Left ventricle myocardium inferior (tissue), 1 donor: Measurements from ENCODE around the gene NR6A1. TPM values are rescaled to one million over a fixed set of nuclear protein-coding genes. Genes with fewer than 3 reads are reported as not detected.

Experiments
- DNase-seq: peaks from one replicate; pipeline ENCODE4 v3.0.0-alpha.2; 2020
- H3K27ac ChIP-seq: fragments of 200-600 bp; replicated peaks from 2 replicates; pipeline ENCODE4 v1.8.0; 2021
- H3K27me3 ChIP-seq: fragments of 200-600 bp; 2 replicates; pipeline ENCODE4 v1.8.0; 2021; ENCODE audit warnings: low read depth
- H3K36me3 ChIP-seq: fragments of 200-600 bp; 2 replicates; pipeline ENCODE4 v1.8.0; 2021
- H3K4me1 ChIP-seq: fragments of 200-600 bp; 2 replicates; pipeline ENCODE4 v1.8.0; 2021
- H3K4me3 ChIP-seq: fragments of 200-600 bp; 2 replicates; pipeline ENCODE4 v1.8.0; 2021; ENCODE audit warnings: mild to moderate bottlenecking, moderate library complexity
- H3K9me3 ChIP-seq: fragments of 200-600 bp; replicated peaks from 2 replicates; pipeline ENCODE4 v1.8.0; 2021
- CTCF ChIP-seq: fragments of 200-600 bp; IDR thresholded peaks from 2 replicates; pipeline ENCODE4 v1.8.0; 2021; ENCODE audit warnings: antibody characterized with exemption, mild to moderate bottlenecking, borderline replicate concordance
- intact Hi-C: fragments of 100-400 bp; cut with micrococcal nuclease; formaldehyde crosslinking; loops from one replicate; pipeline ENCODE4 v1.11.0; 2022
- total RNA-seq: library from RNA; stranded (reverse); fragmentation: NEBNext Ultra II Directional; extraction: Animal tissue kit (Norgen Biotek cat#: 25700); gene quantifications from one replicate; pipeline ENCODE4 v1.2.1, GENCODE V29; 2021
- donor health status: DM: no; HTN: yes; CAD: no; lungs with severe emphysema.

Gene NR6A1
- total RNA-seq, 1 donor from 2014 or later, result 1.0 TPM

GRCh38 chr9:124788542-124789217 is 17.6 kb upstream of the NR6A1 start:
- Histone ChIP-seq H3K36me3 (peaks cover 20% of the 10 kb centered on the region), H3K4me1 (peaks cover 29% of the 10 kb centered on the region), H3K9me3 (no peaks in the 10 kb centered on the region), H3K27me3 (no peaks in the 10 kb centered on the region), H3K4me3 (no peak overlapping the region), H3K27ac (no peak overlapping the region)
- DNase-seq, result no peak
- no peak for TF ChIP-seq CTCF
- intact Hi-C loops, result no loop called here

DNA sequence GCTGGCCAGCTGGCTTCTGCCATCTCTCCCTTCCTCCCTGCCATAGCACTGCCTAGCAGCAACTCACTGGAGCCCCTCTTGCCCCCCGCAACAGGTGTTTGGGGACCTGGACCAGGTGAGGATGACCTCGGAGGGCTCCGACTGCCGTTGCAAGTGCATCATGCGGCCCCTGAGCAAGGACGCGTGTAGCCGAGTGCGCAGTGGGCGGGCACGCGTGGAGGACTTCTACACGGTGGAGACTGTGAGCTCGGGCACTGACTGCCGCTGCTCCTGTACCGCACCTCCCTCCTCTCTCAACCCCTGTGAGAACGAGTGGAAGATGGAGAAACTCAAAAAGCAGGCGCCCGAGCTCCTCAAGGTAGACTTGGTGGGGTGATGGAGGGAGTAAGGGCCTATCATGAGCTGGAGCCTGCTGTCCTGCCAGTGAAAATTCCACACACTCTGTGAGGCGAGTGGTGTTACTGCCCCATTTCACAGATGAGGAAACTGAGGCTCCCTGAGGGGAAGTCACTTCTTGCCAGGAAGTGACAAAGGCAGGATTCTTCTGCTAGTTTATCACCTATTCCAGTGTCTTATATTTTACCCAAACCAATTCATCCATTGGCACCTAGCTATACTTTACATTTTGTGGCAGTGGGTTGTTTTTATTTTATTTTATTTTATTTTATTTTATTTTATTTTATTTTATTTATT is 15.9 kb upstream of the NR6A1 start:
- no peak for TF ChIP-seq CTCF

GRCh38 chr9:124784509-124784908 is 13.4 kb upstream of the NR6A1 start:
- intact Hi-C loops, result no loop called here
- DNase-seq, result no peak

More for the DNA sequence above, 15.9 kb upstream of the NR6A1 start:
- peaks cover 20% of the 10 kb centered on the region for H3K36me3 ChIP-seq
- H3K4me1 ChIP-seq, result peaks cover 31% of the 10 kb centered on the region
- no peak overlapping the region for H3K4me3 ChIP-seq
- no peaks in the 10 kb centered on the region for H3K27me3 ChIP-seq
- intact Hi-C loops, result no loop called here
- no peak for DNase-seq
- H3K9me3 ChIP-seq, result no peaks in the 10 kb centered on the region
- H3K27ac ChIP-seq, result no peak overlapping the region

GRCh38 chr9:124783830-124784229 is 12.7 kb upstream of the NR6A1 start:
- Histone ChIP-seq H3K9me3 (no peaks in the 10 kb centered on the region), H3K27me3 (no peaks in the 10 kb centered on the region), H3K36me3 (peaks cover 13% of the 10 kb centered on the region), H3K27ac (peak overlapping the region; percentile 79), H3K4me3 (no peak overlapping the region), H3K4me1 (peaks cover 62% of the 10 kb centered on the region)
- no peak for DNase-seq
- intact Hi-C loops, result no loop called here
- no peak for TF ChIP-seq CTCF

More at GRCh38 chr9:124784509-124784908, 13.4 kb upstream of the NR6A1 start:
- H3K4me3 ChIP-seq, result no peak overlapping the region
- no peaks in the 10 kb centered on the region for H3K9me3 ChIP-seq
- TF ChIP-seq CTCF, result no peak
- no peaks in the 10 kb centered on the region for H3K27me3 ChIP-seq
- peaks cover 18% of the 10 kb centered on the region for H3K36me3 ChIP-seq
- peak overlapping the region; percentile 79 for H3K27ac ChIP-seq
- peaks cover 55% of the 10 kb centered on the region for H3K4me1 ChIP-seq

GRCh38 chr9:124782661-124783574 is 11.8 kb upstream of the NR6A1 start:
- peaks cover 70% of the 10 kb centered on the region for H3K4me1 ChIP-seq
- peak overlapping the region; percentile 79 for H3K27ac ChIP-seq
- H3K36me3 ChIP-seq, result peaks cover 11% of the 10 kb centered on the region
- H3K9me3 ChIP-seq, result no peaks in the 10 kb centered on the region
- no peaks in the 10 kb centered on the region for H3K27me3 ChIP-seq
- no peak for TF ChIP-seq CTCF
- no peak overlapping the region for H3K4me3 ChIP-seq
- intact Hi-C loops, result no loop called here
- DNase-seq, result no peak
